Caco-2 (cell line): ENCODE measurements around the gene PXYLP1. TPM values are rescaled to one million over a fixed set of nuclear protein-coding genes. Genes with fewer than 3 reads are reported as not detected.

Experiments
- BruUV-seq: library from RNA; stranded (reverse); fragments of 400-500 nt; replicated peaks from 2 replicates; lab custom pipeline; 2021; lab: Mats Ljungman, UMichigan
- CTCF ChIA-PET: fragments of 300-600 bp; sonication (Branson Sonifier 250); formaldehyde crosslinking; loops from one replicate; lab custom pipeline; 2022; ENCODE audit warnings: antibody characterized with exemption; lab: Charles Lee
- POLR2A ChIA-PET: fragments of 300-600 bp; sonication (Branson Sonifier 250); formaldehyde crosslinking; loops from one replicate; lab custom pipeline; 2022; ENCODE audit warnings: antibody characterized with exemption; lab: Charles Lee
- DNase-seq, 2 experiments: peaks; one replicate each; pipeline versions ENCODE4 v3.0.0 to v3.0.0-alpha.2; 2020 to 2022
- H3K27me3 ChIP-seq: replicated peaks from 2 replicates; pipeline ENCODE4 v1.6.0; 2011; ENCODE audit warnings: low read length; ENCODE audit not compliant: control insufficient read depth, insufficient read depth
- H3K36me3 ChIP-seq: 2 replicates; pipeline ENCODE4 v1.5.1; 2011; ENCODE audit warnings: low read length; ENCODE audit not compliant: control insufficient read depth, insufficient read depth
- H3K4me1 ChIP-seq: fragments of 250-450 bp; sonication (Bioruptor Pico); 2 replicates; pipeline ENCODE4 v1.5.1; 2020; ENCODE audit warnings: mild to moderate bottlenecking
- H3K4me3 ChIP-seq: 2 replicates; pipeline ENCODE4 v1.5.1; 2011; ENCODE audit warnings: low read depth, mild to moderate bottlenecking, control low read depth, low read length
- H3K9me3 ChIP-seq: fragments of 250-450 bp; sonication (Bioruptor Pico); 2 replicates; pipeline ENCODE4 v1.5.1; 2020; ENCODE audit warnings: mild to moderate bottlenecking, moderate library complexity
- H3K27ac Mint-ChIP-seq: one replicate; pipeline ENCODE4 v1.8.0; 2022; ENCODE audit warnings: mixed read lengths; ENCODE audit not compliant: unreplicated experiment
- H3K27me3 Mint-ChIP-seq: one replicate; pipeline ENCODE4 v1.8.0; 2022; ENCODE audit warnings: mixed read lengths; ENCODE audit not compliant: insufficient read depth, unreplicated experiment
- H3K36me3 Mint-ChIP-seq: one replicate; pipeline ENCODE4 v1.8.0; 2022; ENCODE audit warnings: mild to moderate bottlenecking, mixed read lengths; ENCODE audit not compliant: insufficient read depth, unreplicated experiment
- H3K4me1 Mint-ChIP-seq: one replicate; pipeline ENCODE4 v1.8.0; 2022; ENCODE audit warnings: low read depth, mixed read lengths; ENCODE audit not compliant: unreplicated experiment
- H3K4me3 Mint-ChIP-seq: one replicate; pipeline ENCODE4 v1.8.0; 2022; ENCODE audit warnings: mild to moderate bottlenecking, moderate library complexity, mixed read lengths; ENCODE audit not compliant: unreplicated experiment
- H3K9me3 Mint-ChIP-seq: one replicate; pipeline ENCODE4 v1.8.0; 2022; ENCODE audit warnings: mixed read lengths; ENCODE audit not compliant: unreplicated experiment
- intact Hi-C: fragments of 100-400 bp; cut with micrococcal nuclease; formaldehyde crosslinking; loops from one replicate; pipeline ENCODE4 v1.10.0; 2022; ENCODE audit not compliant: unreplicated experiment
- total RNA-seq: library from RNA; stranded (reverse); gene quantifications from 2 replicates; pipeline ENCODE4 v1.2.3, GENCODE V29; 2022
- TF ChIP-seq, protein P1 (sequence below), 2 experiments: fragments of 200-600 bp in 1 of 2; IDR thresholded peaks; 1 replicate in 1 of 2; 2 replicates in 1 of 2; pipeline versions ENCODE4 v1.5.1 to v1.8.0; 2011 to 2022; ENCODE audit warnings: antibody characterized with exemption in 1 of 2, control low read depth in 1 of 2, inconsistent platforms in 1 of 2, low read depth in 1 of 2, low read length in 1 of 2, mild to moderate bottlenecking in 1 of 2, moderate library complexity in 1 of 2; ENCODE audit not compliant: insufficient read depth in 1 of 2, severe bottlenecking in 1 of 2, unreplicated experiment in 1 of 2

Gene PXYLP1
- total RNA-seq, 1 experiment from 2014 or later, result 24.6 TPM

DNA sequence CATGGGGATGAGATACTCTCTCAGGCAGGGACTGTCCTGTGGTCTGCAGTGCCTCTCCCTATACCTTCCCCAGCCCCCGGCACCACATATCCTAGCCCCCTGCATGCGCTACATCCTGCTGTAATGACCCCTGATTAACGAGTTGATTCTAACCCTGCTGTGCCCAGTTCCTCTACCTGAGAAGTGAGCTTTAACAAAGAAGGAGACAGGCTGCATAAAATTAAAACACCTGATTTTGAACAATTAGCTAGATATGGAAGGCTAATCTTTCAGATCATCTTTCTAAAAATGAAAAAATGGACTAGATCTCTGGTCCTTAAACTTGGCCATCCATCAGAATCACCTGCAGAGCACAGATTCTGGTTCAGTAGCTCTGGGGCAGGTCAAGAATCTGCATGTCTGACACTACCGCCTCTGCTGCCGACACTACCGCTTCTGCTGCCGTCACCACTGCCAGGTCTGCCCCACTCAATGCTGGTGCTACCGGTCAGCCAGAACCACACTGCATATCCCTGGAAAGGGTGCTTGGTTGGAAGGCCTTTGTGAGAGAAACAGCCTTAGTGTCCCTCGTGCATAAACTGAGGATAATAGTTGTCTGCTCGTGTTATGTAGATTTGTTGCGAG lies 103.1 kb downstream of the PXYLP1 start:
- POLR2A ChIA-PET, result interaction anchor here (0.6 kb wide), 1 partner anchor 68 kb away, joined by 3 read pairs; no protein-coding TSS in a partner anchor
- CTCF ChIA-PET, result no interaction called here
- H3K4me3 Mint-ChIP-seq, result no peak overlapping the region

DNA sequence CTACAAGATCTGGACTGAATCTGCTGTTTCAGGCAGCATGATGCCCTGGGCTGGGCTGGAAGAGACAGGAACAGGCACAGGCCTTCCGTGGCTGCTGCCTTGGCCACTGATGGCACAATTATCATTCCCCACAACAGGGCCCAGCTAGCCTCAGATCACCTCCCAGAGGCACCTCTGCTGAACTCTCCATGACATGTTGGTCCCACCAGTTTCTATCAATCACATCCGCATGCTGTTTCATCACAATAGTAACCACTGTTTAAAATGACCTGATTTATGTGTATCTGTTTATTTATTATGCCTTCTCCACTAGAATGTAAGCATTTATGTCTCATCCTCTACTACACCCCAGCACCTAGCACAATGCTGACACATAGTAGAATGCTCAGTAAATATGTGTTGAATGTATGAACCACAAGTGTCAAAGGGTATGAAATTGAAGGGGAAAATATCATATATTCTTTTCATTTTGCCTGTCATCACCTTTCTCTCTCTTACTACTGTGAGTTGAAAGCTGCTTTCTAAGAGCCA lies 104.0 kb downstream of the PXYLP1 start:
- Histone ChIP-seq H3K4me1 (peaks cover 42% of the 10 kb centered on the region), H3K4me3 (no peak overlapping the region), H3K27me3 (no peaks in the 10 kb centered on the region), H3K9me3 (no peaks in the 10 kb centered on the region), H3K36me3 (no peaks in the 10 kb centered on the region)
- Mint-ChIP-seq H3K36me3 (no peaks in the 10 kb centered on the region), H3K27me3 (no peaks in the 10 kb centered on the region), H3K9me3 (peaks cover 10% of the 10 kb centered on the region), H3K27ac (no peak overlapping the region), H3K4me1 (peaks cover 28% of the 10 kb centered on the region), H3K4me3 (no peak overlapping the region)
- BruUV-seq, result no TSS peak
- TF ChIP-seq, protein P1, sequence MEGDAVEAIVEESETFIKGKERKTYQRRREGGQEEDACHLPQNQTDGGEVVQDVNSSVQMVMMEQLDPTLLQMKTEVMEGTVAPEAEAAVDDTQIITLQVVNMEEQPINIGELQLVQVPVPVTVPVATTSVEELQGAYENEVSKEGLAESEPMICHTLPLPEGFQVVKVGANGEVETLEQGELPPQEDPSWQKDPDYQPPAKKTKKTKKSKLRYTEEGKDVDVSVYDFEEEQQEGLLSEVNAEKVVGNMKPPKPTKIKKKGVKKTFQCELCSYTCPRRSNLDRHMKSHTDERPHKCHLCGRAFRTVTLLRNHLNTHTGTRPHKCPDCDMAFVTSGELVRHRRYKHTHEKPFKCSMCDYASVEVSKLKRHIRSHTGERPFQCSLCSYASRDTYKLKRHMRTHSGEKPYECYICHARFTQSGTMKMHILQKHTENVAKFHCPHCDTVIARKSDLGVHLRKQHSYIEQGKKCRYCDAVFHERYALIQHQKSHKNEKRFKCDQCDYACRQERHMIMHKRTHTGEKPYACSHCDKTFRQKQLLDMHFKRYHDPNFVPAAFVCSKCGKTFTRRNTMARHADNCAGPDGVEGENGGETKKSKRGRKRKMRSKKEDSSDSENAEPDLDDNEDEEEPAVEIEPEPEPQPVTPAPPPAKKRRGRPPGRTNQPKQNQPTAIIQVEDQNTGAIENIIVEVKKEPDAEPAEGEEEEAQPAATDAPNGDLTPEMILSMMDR (IDR thresholded peaks at IDR 0.05; ENCODE audit: insufficient read depth in 1 of 2, low read depth in 1 of 2, low read length in 1 of 2, severe bottlenecking in 1 of 2, unreplicated experiment in 1 of 2), result no peak
- ChIA-PET POLR2A (interaction anchor here (0.5 kb wide), 1 partner anchor 11 kb away, joined by 6 read pairs; no protein-coding TSS in a partner anchor), CTCF (no interaction called here)
- no peak for DNase-seq
- intact Hi-C loops, result no loop called here

More for the DNA sequence above, 103.1 kb downstream of the PXYLP1 start:
- no peaks in the 10 kb centered on the region for H3K36me3 Mint-ChIP-seq
- Histone ChIP-seq H3K27me3 (no peaks in the 10 kb centered on the region), H3K36me3 (no peaks in the 10 kb centered on the region), H3K4me1 (peaks cover 47% of the 10 kb centered on the region), H3K4me3 (no peak overlapping the region), H3K9me3 (no peaks in the 10 kb centered on the region)
- H3K9me3 Mint-ChIP-seq, result peaks cover 10% of the 10 kb centered on the region
- intact Hi-C loops, result no loop called here
- H3K4me1 Mint-ChIP-seq, result peaks cover 28% of the 10 kb centered on the region
- TF ChIP-seq, protein P1 (IDR thresholded peaks at IDR 0.05; ENCODE audit: insufficient read depth in 1 of 2, low read depth in 1 of 2, low read length in 1 of 2, severe bottlenecking in 1 of 2, unreplicated experiment in 1 of 2), result no peak
- H3K27me3 Mint-ChIP-seq, result no peaks in the 10 kb centered on the region
- peak overlapping the region; percentile 3 for H3K27ac Mint-ChIP-seq
- no peak for DNase-seq
- no TSS peak for BruUV-seq

DNA sequence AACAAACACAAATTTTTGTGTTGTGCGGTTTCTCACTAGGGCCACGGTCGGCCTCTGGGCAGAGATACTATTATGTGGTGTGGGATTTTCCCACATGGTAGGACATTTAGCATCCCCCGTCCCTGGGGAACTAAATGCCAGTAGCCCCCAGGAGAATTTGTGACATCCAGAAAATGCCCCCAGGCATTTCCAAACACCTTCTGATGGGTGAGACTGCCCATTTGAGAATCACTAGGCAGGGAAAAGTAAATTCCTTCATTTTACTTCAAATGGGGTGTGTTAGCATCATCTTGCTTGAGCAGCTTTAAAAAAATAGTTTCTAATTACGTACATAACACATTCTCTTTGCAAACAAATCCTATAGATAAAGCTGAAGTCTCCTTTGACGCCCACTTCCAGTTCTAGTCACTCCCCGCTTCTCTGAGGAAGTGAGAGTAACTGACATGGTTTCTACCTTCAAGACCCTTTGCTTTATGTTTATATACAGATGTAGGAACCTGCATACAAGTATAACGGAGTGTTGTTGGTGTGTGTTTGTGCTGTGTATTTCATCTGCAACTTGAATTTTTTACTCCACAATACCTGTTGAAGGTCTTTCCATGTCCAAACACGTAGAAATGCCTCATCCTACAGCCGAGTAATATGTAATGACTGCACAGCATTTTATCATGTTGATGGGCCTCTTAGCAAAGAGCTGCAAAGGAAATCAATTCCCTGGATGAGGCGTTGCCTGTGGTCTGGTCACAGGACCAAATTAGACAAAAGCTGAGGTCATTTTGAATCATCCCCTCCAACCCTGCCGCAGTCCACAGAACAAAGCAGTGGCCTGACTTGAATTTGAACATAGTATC lies 105.3 kb downstream of the PXYLP1 start:
- ChIA-PET CTCF (no interaction called here), POLR2A (no interaction called here)
- no peaks in the 10 kb centered on the region for H3K27me3 ChIP-seq
- Mint-ChIP-seq H3K27ac (no peak overlapping the region), H3K4me3 (no peak overlapping the region), H3K4me1 (peaks cover 17% of the 10 kb centered on the region), H3K9me3 (peaks cover 20% of the 10 kb centered on the region), H3K27me3 (no peaks in the 10 kb centered on the region), H3K36me3 (no peaks in the 10 kb centered on the region)
- intact Hi-C loops, result no loop called here
- H3K36me3 ChIP-seq, result no peaks in the 10 kb centered on the region
- peaks cover 29% of the 10 kb centered on the region for H3K4me1 ChIP-seq
- no TSS peak for BruUV-seq
- TF ChIP-seq, protein P1 (IDR thresholded peaks at IDR 0.05; ENCODE audit: insufficient read depth in 1 of 2, low read depth in 1 of 2, low read length in 1 of 2, severe bottlenecking in 1 of 2, unreplicated experiment in 1 of 2), result no peak
- H3K4me3 ChIP-seq, result no peak overlapping the region
- no peak for DNase-seq
- H3K9me3 ChIP-seq, result no peaks in the 10 kb centered on the region
